SIG-M5 treated with dmso at 0.1 percent for 504 hours (cell line): ENCODE data around the gene SLC15A4.
"Not testable (repeated sequence)": the region's sequence is repeated elsewhere in the genome, so short reads cannot be mapped to it uniquely, and the experiment has no call there.

Source experiments
- DNase-seq: peaks from one replicate; lab custom pipeline; 2025; ENCODE audit not compliant: unreplicated experiment; lab: John Stamatoyannopoulos, UW

The SLC15A4 gene

GRCh38 chr12:128814411-128815261 is 9.1 kb downstream of the SLC15A4 start:
- no peak for DNase-seq

GRCh38 chr12:128813883-128814282 is 9.9 kb downstream of the SLC15A4 start:
- DNase-seq: no peak

DNA sequence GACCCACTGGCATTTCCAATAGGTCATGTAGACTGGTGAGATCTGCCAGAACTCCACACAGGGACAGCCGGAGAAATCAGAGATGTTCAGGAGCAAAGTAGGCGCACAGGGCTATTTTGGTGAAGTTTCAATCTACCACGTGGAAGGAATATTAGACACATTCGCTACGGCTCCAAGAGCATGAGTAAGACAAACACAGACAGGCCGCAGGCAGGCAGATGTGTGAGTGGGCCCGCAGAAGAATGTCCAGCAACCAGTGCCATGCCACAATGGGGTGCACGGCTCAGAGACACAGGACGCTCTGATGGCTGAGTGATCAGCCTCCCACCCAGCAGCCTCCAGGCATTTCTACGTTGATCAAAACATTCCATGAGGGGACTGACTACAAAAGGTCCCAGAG is 10.4 kb downstream of the SLC15A4 start:
- no peak for DNase-seq

- no peak for DNase-seq
Measured at GRCh38 chr12:128811806-128812205, 12.0 kb downstream of the SLC15A4 start.

- DNase-seq: no peak
Measured at GRCh38 chr12:128810182-128811127, 13.3 kb downstream of the SLC15A4 start.

GRCh38 chr12:128808651-128809050 is 15.1 kb downstream of the SLC15A4 start:
- no peak for DNase-seq

GRCh38 chr12:128807161-128807724 is 16.5 kb downstream of the SLC15A4 start:
- peak; percentile 73 for DNase-seq

- no peak for DNase-seq
Measured at GRCh38 chr12:128806573-128806972, 17.2 kb downstream of the SLC15A4 start.

DNA sequence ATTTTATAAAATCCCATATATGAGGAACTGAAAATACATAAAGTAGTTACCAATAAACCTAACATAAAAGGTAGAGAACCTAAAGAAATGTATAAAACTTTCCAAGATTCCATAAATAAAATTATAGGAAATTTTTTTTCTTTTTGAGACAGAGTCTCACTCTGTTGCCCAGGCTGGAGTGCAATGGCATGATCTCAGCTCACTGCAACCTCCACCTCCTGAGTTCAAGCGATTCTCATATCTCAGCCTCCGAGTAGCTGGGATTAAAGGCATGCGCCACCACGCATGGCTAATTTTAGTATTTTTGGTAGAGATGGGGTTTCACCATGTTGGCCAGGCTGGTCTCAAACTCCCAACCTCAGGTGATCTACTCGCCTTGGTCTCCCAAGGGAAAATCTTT is 18.4 kb downstream of the SLC15A4 start:
- not testable (repeated sequence) for DNase-seq

GRCh38 chr12:128804762-128805161 is 19.0 kb downstream of the SLC15A4 start:
- DNase-seq: no peak

DNA sequence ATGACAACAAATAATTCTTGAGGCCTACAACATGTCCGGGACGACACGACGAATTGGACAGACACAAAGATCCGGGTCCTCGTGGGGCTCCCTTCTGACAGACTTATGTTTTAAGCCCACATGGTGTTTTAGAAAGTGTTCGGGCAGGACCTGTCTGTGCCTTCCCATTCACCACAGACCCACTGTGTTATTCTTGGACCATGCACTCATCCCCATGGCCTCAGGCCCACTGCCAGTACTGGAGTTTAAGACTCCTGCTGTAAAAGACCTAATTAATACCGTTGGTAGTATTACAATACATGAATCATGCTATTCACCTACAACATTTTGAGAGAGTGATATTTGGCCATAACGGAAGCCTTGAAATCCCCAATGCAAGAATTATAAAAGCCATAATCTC is 20.0 kb downstream of the SLC15A4 start:
- DNase-seq: no peak

- DNase-seq: no peak
Measured at GRCh38 chr12:128802756-128803155, 21.0 kb downstream of the SLC15A4 start.

DNA sequence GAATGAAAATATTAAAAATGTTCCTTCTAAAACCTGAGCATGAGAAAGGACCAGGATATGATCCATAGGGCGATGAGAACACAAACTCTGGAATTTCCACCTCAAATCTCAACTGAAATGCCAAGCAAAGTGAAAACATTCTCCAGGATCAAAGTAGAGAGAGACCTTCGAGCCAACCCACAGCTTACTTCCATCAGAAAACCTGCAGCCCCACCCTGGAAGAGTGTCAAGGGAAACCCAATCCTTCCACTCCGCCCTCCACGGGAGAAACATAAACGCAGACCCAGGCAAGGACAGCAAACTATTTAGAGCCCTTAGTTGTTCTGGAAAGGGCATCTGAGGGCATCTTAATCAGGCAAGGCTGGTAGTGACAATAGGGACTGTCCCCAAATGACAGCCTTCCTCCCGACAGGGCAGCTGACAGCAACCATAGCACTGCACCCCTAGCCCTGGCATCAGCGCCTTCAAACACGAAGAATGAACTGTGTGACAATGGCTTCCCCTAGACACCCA is 21.8 kb downstream of the SLC15A4 start:
- no peak for DNase-seq

- DNase-seq: no peak
Measured at GRCh38 chr12:128800606-128801005, 23.2 kb downstream of the SLC15A4 start.

DNA sequence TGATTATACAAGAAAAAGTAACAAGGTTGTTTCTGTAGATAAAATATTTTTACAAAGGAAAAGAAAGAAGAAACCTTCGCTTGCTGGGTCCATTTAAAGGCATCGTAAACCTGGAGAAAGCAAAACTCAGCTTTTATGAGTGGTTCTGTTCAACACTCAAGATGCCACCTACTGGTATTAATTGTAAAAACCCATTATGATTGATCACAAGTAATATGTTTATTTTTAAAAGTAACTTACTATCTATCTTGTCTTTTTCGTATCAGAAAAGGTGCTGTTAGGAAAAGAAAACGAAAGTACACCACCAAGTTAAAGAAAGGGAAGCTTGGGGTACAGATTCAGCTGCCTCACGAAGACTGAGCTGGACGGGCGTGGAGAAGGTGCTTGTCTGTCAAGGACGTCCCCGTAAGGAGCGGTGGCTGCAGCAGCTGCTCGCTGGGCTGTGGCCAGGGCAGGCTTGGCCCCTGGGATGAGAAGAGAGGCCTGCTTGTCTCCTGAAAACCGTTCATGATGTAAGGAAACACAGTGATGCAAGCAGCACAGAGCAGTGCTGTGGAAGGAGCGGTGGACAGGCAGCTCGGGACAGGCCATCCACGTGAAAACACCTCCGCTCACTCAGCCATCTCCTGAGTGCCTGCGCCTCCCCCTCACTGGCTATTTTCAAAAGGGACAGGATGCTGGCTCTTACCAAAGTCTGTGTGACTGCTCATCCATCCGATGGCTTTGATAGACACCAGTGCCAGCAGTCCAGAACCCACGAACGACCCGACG is 25.0 kb downstream of the SLC15A4 start:
- DNase-seq: no peak

- DNase-seq: no peak
Measured at GRCh38 chr12:128797119-128798118, 26.3 kb downstream of the SLC15A4 start.

DNA sequence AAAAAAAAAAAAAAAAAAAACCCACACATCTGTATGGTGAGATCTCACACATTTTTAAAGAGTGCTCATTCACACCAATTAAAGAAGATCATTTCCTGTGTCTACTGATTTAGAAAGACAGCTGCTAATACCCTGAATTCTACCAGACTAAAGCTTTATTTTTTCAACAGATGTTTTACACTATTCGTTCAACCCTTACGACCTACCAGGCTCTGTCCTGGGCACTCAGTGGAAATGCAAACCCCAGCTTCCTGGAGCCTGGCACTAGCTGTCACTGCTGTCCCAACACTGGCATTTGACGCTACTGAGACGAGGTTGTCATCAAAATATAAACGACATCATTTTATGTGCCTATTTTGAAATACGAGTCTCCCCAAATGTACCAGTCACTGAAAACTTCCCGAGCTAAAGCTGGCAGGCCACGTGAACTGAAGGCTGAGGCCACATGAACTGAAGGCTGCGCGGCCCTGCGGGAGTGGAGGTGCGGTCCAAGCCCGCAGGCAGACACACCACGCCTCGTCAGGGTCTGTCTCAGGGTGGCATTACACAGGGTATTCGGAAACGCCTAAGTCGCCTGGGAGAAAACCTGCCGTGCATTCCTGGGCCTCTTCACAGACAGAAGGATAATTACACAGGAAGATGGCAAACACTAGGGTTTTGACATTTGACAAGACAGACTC is 27.2 kb downstream of the SLC15A4 start:
- no peak for DNase-seq

GRCh38 chr12:128795530-128796361 is 28.0 kb downstream of the SLC15A4 start:
- no peak for DNase-seq
